Measurements from ENCODE around the gene ALX4.

Gene ALX4

GRCh38 chr11:44335052-44335760 lies 25.3 kb upstream of the ALX4 start:
- TF ChIP-seq CTCF (IDR thresholded peaks at IDR 0.05): no peak

- TF ChIP-seq CTCF (IDR thresholded peaks at IDR 0.05): no peak
Measured at GRCh38 chr11:44334356-44335004, 24.5 kb upstream of the ALX4 start.

GRCh38 chr11:44333271-44334218 lies 23.6 kb upstream of the ALX4 start:
- TF ChIP-seq CTCF (IDR thresholded peaks at IDR 0.05): no peak

GRCh38 chr11:44332665-44333064 lies 22.7 kb upstream of the ALX4 start:
- no peak for TF ChIP-seq CTCF (IDR thresholded peaks at IDR 0.05)

GRCh38 chr11:44329472-44330230 lies 19.7 kb upstream of the ALX4 start:
- TF ChIP-seq CTCF (IDR thresholded peaks at IDR 0.05): no peak

- TF ChIP-seq CTCF (IDR thresholded peaks at IDR 0.05): no peak
Measured at GRCh38 chr11:44328138-44328660, 18.3 kb upstream of the ALX4 start.

GRCh38 chr11:44327730-44328129 lies 17.8 kb upstream of the ALX4 start:
- no peak for TF ChIP-seq CTCF (IDR thresholded peaks at IDR 0.05)
